GM12891 (cell line): Measurements from ENCODE around the gene KRT86.

Source experiments
- POLR2A ChIP-seq: IDR thresholded peaks from 2 replicates; pipeline ENCODE4 v1.6.1; 2011; ENCODE audit warnings: low read depth, low read length, control low read depth
- POLR2AphosphoS5 ChIP-seq: IDR thresholded peaks from 2 replicates; pipeline ENCODE4 v1.6.1; 2011; ENCODE audit warnings: low read depth, low read length, control low read depth

DNA sequence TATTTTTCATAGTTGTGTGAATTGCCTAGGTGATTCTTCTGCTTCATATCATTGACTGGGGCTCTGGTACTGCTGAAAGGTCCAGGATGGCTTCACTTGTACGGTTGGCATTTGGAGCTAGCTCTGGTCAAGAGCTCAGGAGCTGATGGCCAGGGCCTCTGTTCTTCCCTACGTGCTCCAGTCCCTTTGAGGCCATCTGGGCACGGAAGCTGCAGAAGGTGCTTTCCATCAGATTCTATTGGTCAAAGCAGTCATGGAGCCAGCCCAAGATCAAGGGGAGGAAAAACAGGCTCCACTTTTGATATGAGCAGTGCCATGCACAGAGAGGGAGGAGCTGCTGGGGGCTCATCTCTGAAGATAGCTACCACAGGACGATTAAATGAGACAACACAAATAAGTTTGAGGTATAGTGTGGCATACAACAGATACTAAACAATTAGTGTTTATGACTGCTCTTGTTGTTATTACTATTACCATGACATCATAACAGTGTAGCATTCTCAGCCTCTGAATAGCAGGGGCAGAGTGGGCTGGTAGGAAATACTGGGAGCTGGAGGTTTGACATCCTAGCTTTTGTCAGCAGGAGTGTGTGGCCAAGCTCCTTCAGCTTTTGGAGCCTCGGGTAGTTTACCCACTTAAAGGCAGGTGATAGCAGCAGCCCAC is 36.3 kb downstream of the KRT86 start:
- TF ChIP-seq POLR2AphosphoS5 = no peak
- TF ChIP-seq POLR2A = no peak
